ENCODE data around the gene DOP1A.

DNA sequence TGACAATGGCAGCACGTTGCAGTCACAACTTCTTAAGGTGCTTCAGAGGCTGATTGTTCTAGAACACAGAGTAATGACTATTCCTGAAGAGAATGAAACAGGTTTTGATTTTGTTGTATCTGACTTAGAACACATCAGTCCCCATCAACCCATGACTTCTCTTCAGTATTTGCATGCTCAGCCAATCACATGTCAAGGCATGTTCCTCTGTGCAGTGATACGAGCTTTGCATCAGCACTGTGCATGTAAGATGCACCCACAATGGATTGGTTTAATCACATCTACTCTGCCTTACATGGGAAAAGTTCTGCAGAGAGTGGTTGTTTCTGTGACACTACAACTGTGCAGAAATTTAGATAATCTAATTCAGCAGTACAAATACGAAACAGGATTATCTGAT, 71.3 kb downstream of the DOP1A start:
- TF ChIP-seq, protein P1, sequence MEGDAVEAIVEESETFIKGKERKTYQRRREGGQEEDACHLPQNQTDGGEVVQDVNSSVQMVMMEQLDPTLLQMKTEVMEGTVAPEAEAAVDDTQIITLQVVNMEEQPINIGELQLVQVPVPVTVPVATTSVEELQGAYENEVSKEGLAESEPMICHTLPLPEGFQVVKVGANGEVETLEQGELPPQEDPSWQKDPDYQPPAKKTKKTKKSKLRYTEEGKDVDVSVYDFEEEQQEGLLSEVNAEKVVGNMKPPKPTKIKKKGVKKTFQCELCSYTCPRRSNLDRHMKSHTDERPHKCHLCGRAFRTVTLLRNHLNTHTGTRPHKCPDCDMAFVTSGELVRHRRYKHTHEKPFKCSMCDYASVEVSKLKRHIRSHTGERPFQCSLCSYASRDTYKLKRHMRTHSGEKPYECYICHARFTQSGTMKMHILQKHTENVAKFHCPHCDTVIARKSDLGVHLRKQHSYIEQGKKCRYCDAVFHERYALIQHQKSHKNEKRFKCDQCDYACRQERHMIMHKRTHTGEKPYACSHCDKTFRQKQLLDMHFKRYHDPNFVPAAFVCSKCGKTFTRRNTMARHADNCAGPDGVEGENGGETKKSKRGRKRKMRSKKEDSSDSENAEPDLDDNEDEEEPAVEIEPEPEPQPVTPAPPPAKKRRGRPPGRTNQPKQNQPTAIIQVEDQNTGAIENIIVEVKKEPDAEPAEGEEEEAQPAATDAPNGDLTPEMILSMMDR (IDR thresholded peaks at IDR 0.05; ENCODE audit: low read length) = no peak
- TF ChIP-seq EZH2 (IDR thresholded peaks at IDR 0.05; ENCODE audit: borderline replicate concordance, low read length) = no peak
